Parathyroid adenoma (tissue), 2 donors: ENCODE data around the gene ZNF350.

Source experiments
- H2AFZ ChIP-seq: fragments of 300-600 bp; sonication (generic); one replicate; pipeline ENCODE4 v1.7.0; 2017; ENCODE audit warnings: antibody characterized with exemption, mild to moderate bottlenecking
- H3K27ac ChIP-seq: fragments of 300-600 bp; sonication (generic); one replicate; pipeline ENCODE4 v1.7.0; 2017
- H3K27me3 ChIP-seq: fragments of 300-600 bp; sonication (generic); one replicate; pipeline ENCODE4 v1.7.0; 2017; ENCODE audit warnings: low read length; ENCODE audit not compliant: control insufficient read depth, insufficient read depth
- H3K36me3 ChIP-seq: fragments of 300-600 bp; sonication (generic); one replicate; pipeline ENCODE4 v1.7.0; 2017; ENCODE audit warnings: low read length; ENCODE audit not compliant: control insufficient read depth, insufficient read depth
- H3K4me1 ChIP-seq: fragments of 300-600 bp; sonication (generic); one replicate; pipeline ENCODE4 v1.7.0; 2017; ENCODE audit warnings: control low read depth
- H3K4me2 ChIP-seq: fragments of 300-600 bp; sonication (generic); one replicate; pipeline ENCODE4 v1.7.0; 2017; ENCODE audit warnings: low read length
- H3K4me3 ChIP-seq: fragments of 300-600 bp; sonication (generic); one replicate; pipeline ENCODE4 v1.7.0; 2017; ENCODE audit warnings: low read depth, low read length
- H3K79me2 ChIP-seq: fragments of 300-600 bp; sonication (generic); one replicate; pipeline ENCODE4 v1.7.0; 2017; ENCODE audit warnings: control low read depth
- H3K9ac ChIP-seq: fragments of 300-600 bp; sonication (generic); one replicate; pipeline ENCODE4 v1.7.0; 2017; ENCODE audit warnings: mild to moderate bottlenecking
- H3K9me3 ChIP-seq: fragments of 300-600 bp; sonication (generic); one replicate; pipeline ENCODE4 v1.7.0; 2017; ENCODE audit warnings: low read length; ENCODE audit not compliant: control insufficient read depth
- TF ChIP-seq, protein P1 (sequence below): fragments of 300-600 bp; sonication (generic); IDR thresholded peaks from one replicate; pipeline ENCODE4 v1.7.0; 2017; ENCODE audit warnings: antibody characterized with exemption, mild to moderate bottlenecking
- donor health status: primary hyperparathyroidism.

Gene ZNF350

DNA sequence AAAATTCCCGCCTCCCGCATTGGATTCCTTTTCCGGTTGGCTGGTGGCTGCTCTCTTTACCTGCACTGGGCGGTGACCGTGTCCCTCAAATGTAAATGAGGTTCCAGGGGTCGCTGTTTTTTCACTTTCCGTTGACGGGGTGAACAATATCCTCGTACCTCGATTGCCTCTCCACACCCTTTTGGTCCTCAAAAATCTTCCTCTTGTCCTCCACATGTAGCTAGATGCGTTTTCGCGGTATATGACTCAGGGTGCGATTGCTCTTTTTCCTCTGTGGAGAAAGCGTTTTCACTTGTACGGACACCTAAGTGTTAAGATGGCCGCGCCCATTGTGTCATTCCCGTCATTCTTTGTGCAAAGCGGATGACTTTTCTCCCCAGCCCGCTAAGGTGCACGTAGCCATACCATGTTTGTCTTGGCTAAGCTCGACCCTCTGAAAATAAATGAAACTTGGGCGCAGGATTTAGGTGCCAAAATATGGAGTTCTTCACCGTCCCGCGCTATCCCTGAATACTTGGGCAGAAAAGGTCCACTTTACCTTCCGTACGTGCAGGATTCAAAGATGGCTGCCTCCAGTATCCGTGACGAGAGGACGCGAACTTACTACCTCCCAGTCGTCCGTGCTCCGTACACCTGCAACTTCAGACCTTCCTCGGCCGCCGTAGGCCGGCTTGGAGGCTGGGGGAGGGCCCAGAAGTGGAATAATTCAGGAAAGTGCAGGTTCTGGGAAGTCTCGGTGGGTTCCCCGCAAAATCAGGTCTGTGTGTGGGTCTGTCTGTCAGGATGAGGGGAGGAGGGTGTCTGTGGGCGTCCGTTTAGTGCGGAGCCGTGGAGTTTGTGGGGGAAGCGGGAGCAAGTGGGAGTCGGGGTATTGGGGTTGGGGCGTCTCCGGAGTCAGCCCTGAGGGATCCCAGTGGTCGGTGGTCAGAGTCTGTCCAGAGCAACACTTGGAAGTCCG lies 59.6 kb downstream of the ZNF350 start, which contains the start of gene ZNF613:
Gene ZNF613, plus strand, starts transcription at position 689 of the 958 bp plus-strand sequence. CDS start 8,749 bp downstream, outside the sequence.
- no peaks in the 10 kb centered on the region for H3K4me1 ChIP-seq
- H3K9ac ChIP-seq, result peak within 1 kb of the TSS; percentile 90
- TF ChIP-seq, protein P1, sequence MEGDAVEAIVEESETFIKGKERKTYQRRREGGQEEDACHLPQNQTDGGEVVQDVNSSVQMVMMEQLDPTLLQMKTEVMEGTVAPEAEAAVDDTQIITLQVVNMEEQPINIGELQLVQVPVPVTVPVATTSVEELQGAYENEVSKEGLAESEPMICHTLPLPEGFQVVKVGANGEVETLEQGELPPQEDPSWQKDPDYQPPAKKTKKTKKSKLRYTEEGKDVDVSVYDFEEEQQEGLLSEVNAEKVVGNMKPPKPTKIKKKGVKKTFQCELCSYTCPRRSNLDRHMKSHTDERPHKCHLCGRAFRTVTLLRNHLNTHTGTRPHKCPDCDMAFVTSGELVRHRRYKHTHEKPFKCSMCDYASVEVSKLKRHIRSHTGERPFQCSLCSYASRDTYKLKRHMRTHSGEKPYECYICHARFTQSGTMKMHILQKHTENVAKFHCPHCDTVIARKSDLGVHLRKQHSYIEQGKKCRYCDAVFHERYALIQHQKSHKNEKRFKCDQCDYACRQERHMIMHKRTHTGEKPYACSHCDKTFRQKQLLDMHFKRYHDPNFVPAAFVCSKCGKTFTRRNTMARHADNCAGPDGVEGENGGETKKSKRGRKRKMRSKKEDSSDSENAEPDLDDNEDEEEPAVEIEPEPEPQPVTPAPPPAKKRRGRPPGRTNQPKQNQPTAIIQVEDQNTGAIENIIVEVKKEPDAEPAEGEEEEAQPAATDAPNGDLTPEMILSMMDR, result peak; percentile 38
- peaks cover 2% of the 10 kb centered on the region for H3K79me2 ChIP-seq
- H3K4me2 ChIP-seq, result peak within 1 kb of the TSS; percentile 78
- no peaks in the 10 kb centered on the region for H3K36me3 ChIP-seq
- no peaks in the 10 kb centered on the region for H3K9me3 ChIP-seq
- H2AFZ ChIP-seq, result peak within 1 kb of the TSS; percentile 97
- H3K4me3 ChIP-seq, result peak within 1 kb of the TSS; percentile 93
- peak within 1 kb of the TSS; percentile 95 for H3K27ac ChIP-seq
- no peaks in the 10 kb centered on the region for H3K27me3 ChIP-seq

DNA sequence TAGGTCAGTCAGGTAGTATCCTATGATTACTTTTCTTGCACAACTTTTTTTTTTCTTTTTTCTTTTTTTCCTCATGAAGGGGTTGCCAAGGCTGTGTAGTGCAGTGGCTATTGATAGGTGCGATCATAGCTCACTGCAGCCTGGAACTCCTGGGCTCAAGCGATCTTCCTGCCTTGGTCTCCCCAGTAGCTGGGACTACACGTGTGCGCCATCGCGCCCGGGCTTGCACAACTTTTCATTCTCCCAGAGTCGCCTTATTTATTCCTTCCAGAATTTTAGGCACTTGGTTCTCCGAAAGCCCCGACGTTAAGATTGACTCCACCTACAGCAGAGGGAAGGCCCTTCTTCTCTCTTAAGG lies 60.2 kb downstream of the ZNF350 start:
- Histone ChIP-seq H3K36me3 (no peaks in the 10 kb centered on the region), H3K9me3 (no peaks in the 10 kb centered on the region)
- TF ChIP-seq, protein P1, result no peak

DNA sequence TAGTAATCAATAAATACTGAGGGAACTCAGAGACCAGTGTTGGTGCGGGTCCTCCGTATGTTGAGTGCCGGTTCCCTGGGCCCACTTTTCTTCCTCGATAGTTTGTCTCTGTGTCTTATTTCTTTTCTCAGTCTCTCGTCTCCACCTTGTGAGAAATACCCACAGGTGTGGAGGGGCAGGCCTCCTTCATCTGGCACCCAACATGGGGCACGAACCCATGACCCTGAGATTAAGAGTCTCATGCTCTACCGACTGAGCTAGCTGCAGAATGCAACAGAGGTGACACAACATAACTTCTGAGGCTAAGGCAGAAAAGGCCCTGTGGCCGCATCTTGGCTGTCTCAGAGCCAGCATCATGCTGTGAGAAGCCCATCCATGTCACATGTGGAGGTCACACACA lies 64.7 kb downstream of the ZNF350 start:
- no peaks in the 10 kb centered on the region for H3K4me1 ChIP-seq
- H3K79me2 ChIP-seq, result no peaks in the 10 kb centered on the region
- H3K4me2 ChIP-seq, result no peak overlapping the region
- H3K36me3 ChIP-seq, result no peaks in the 10 kb centered on the region
- H3K9me3 ChIP-seq, result no peaks in the 10 kb centered on the region
- no peak overlapping the region for H3K9ac ChIP-seq
- H3K4me3 ChIP-seq, result no peak overlapping the region
- H3K27me3 ChIP-seq, result no peaks in the 10 kb centered on the region
- no peak overlapping the region for H3K27ac ChIP-seq
- H2AFZ ChIP-seq, result no peak overlapping the region
- TF ChIP-seq, protein P1, result no peak

More for the DNA sequence above, 60.2 kb downstream of the ZNF350 start:
- Histone ChIP-seq H3K4me2 (peak overlapping the region; percentile 78), H3K79me2 (peaks cover 2% of the 10 kb centered on the region), H3K9ac (no peak overlapping the region), H3K4me1 (no peaks in the 10 kb centered on the region), H3K27ac (peak overlapping the region; percentile 95), H2AFZ (peak overlapping the region; percentile 97), H3K27me3 (no peaks in the 10 kb centered on the region), H3K4me3 (peak overlapping the region; percentile 93)

DNA sequence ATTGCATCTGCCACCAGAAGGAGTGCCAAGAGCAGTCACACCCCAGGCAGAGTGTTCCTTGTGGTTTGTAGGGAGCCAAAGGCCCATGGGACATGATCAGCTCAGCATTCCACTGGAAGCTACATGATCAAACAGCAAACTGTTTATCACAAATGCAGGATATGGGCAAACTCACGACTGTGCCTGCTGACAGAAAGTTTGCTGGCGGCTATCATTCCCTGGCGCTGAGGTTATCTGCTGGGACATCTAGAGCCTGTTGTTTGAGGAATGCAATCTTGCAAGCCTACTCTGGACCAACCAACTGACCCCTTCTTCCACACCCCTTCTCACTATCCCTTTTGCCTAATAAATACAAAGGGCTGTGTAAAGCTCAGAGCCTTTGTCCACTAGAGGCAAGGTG lies 67.0 kb downstream of the ZNF350 start:
- Histone ChIP-seq H3K27ac (no peak overlapping the region), H3K4me1 (no peaks in the 10 kb centered on the region), H3K4me3 (no peak overlapping the region), H3K27me3 (no peaks in the 10 kb centered on the region), H3K36me3 (no peaks in the 10 kb centered on the region), H3K4me2 (no peak overlapping the region), H2AFZ (no peak overlapping the region), H3K9ac (no peak overlapping the region), H3K9me3 (no peaks in the 10 kb centered on the region), H3K79me2 (no peaks in the 10 kb centered on the region)
- TF ChIP-seq, protein P1, result no peak
